ENCODE results near the gene PIK3CG. TPM values are rescaled to one million over a fixed set of nuclear protein-coding genes. Genes with fewer than 3 reads are reported as not detected.
A peak's percentile ranks its signal among the peaks of the same experiment; 100 is the strongest.
"Not testable (repeated sequence)": the region's sequence is repeated elsewhere in the genome, so short reads cannot be mapped to it uniquely, and the experiment has no call there.

Gene PIK3CG
- polyA plus RNA-seq (2013, experiment 1 of 2; ENCODE audit: insufficient read length): not detected
- polyA plus RNA-seq (2013, experiment 2 of 2; ENCODE audit: insufficient read length): 0.14 TPM

GRCh38 chr7:106865130-106866041, at the start of gene PIK3CG:
Gene PIK3CG (plus strand): TSS chr7:106865282. CDS start chr7:106867562, 2,280 bp downstream.
- no peak for DNase-seq

GRCh38 chr7:106817098-106817497, 48.0 kb upstream of the PIK3CG start:
- no peak for DNase-seq

- no peak for DNase-seq
These were observed 46.3 kb upstream of the PIK3CG start for GRCh38 chr7:106818736-106819135.

- DNase-seq: no peak
These were observed 45.5 kb upstream of the PIK3CG start for GRCh38 chr7:106819546-106819945.

- no peak for DNase-seq
These were observed 44.5 kb upstream of the PIK3CG start for GRCh38 chr7:106820321-106821217.

GRCh38 chr7:106823631-106824030, 41.5 kb upstream of the PIK3CG start:
- no peak for DNase-seq

GRCh38 chr7:106824458-106824857, 40.6 kb upstream of the PIK3CG start:
- peak; percentile 17 for DNase-seq

- no peak for DNase-seq
These were observed 37.5 kb upstream of the PIK3CG start for GRCh38 chr7:106827626-106828025.

GRCh38 chr7:106829496-106829895, 35.6 kb upstream of the PIK3CG start:
- DNase-seq: no peak

GRCh38 chr7:106830896-106831295, 34.2 kb upstream of the PIK3CG start:
- not testable (repeated sequence) for DNase-seq

GRCh38 chr7:106836816-106837215, 28.3 kb upstream of the PIK3CG start:
- no peak for DNase-seq

GRCh38 chr7:106839511-106839910, 25.6 kb upstream of the PIK3CG start:
- DNase-seq: no peak

- DNase-seq: peak; percentile 93
These were observed 24.7 kb upstream of the PIK3CG start for GRCh38 chr7:106840342-106840741.

- peak; percentile 41 for DNase-seq
These were observed 23.1 kb upstream of the PIK3CG start for GRCh38 chr7:106841896-106842390.

- DNase-seq: no peak
These were observed 20.6 kb upstream of the PIK3CG start for GRCh38 chr7:106844279-106844997.

- no peak for DNase-seq
These were observed 17.0 kb upstream of the PIK3CG start for GRCh38 chr7:106848049-106848448.

GRCh38 chr7:106848851-106849442, 16.1 kb upstream of the PIK3CG start:
- DNase-seq: peak; percentile 91

- DNase-seq: not testable (repeated sequence)
These were observed 13.4 kb upstream of the PIK3CG start for GRCh38 chr7:106851632-106852031.

- DNase-seq: no peak
These were observed 11.7 kb upstream of the PIK3CG start for GRCh38 chr7:106853250-106853908.

GRCh38 chr7:106855540-106856132, 9.4 kb upstream of the PIK3CG start:
- DNase-seq: no peak
